ENCODE data around the gene HCRTR1. TPM values are rescaled to one million over a fixed set of nuclear protein-coding genes. Genes with fewer than 3 reads are reported as not detected.
A peak's percentile ranks its signal among the peaks of the same experiment; 100 is the strongest.

HCRTR1 gene
- total RNA-seq, 1 experiment from 2014 or later = not detected

DNA sequence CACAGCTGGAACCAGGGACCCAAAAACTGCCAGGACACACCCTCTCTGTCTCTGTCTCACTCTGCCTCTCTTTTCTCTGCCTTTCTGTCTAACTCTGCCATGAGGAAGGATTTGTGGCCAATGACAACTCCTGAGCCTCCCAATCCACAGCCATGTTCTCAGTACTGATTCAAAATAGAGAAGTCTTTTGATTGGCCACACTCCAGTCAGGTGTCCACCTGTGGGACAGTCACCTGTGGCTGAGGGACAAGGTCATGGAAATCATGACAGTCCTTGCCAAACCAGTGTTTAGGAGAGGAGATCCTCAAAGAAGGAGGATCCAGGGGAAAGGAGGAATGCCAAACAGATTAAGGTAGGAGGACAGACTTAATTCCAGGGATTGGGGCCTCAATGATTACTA is 25.4 kb upstream of the HCRTR1 start:
- H3K27me3 ChIP-seq (ENCODE audit: insufficient read depth, low read depth) = no peaks in the 10 kb centered on the region
- no peak overlapping the region for H3K4me2 ChIP-seq
- no peaks in the 10 kb centered on the region for H3K9me3 ChIP-seq (ENCODE audit: insufficient read depth, low read depth)
- 0 out of 2 replicates have a peak overlapping the region, but pooled peaks have one; percentile 4 for H3K27ac ChIP-seq
- no peak overlapping the region for H3K4me3 ChIP-seq
- H3F3A ChIP-seq (ENCODE audit: insufficient read depth, low read depth) = peaks cover 51% of the 10 kb centered on the region
- no peaks in the 10 kb centered on the region for H3K9me2 ChIP-seq (ENCODE audit: insufficient read depth)
- H4K20me1 ChIP-seq (ENCODE audit: insufficient read depth) = no peaks in the 10 kb centered on the region
- POLR2A ChIA-PET (ENCODE audit: unreplicated experiment) = interaction anchor here (0.7 kb wide), 1 partner anchor 22 kb away, joined by 6 read pairs; no protein-coding TSS in a partner anchor
- peaks cover 4% of the 10 kb centered on the region; the same call in 1 of the 2 replicates for H3K79me2 ChIP-seq (ENCODE audit: low read depth)
- H2AFZ ChIP-seq = no peak overlapping the region
- CTCF ChIA-PET = interaction anchor here (0.6 kb wide), 3 partner anchors 28 to 71 kb away, joined by 3 to 4 read pairs (median 3); no protein-coding TSS in a partner anchor
- intact Hi-C loops (cut with micrococcal nuclease; ENCODE audit: unreplicated experiment) = no loop called here
- no peaks in the 10 kb centered on the region for H3K36me3 ChIP-seq (ENCODE audit: low read depth)
- no TSS peak for BruUV-seq (replicated peaks)
- DNase-seq = no peak
- peaks cover 60% of the 10 kb centered on the region for H3K4me1 ChIP-seq (replicated peaks; ENCODE audit: insufficient read depth)
- TF ChIP-seq EZH2 (IDR thresholded peaks at IDR 0.05; ENCODE audit: low read depth) = no peak
- TF ChIP-seq, protein P1, sequence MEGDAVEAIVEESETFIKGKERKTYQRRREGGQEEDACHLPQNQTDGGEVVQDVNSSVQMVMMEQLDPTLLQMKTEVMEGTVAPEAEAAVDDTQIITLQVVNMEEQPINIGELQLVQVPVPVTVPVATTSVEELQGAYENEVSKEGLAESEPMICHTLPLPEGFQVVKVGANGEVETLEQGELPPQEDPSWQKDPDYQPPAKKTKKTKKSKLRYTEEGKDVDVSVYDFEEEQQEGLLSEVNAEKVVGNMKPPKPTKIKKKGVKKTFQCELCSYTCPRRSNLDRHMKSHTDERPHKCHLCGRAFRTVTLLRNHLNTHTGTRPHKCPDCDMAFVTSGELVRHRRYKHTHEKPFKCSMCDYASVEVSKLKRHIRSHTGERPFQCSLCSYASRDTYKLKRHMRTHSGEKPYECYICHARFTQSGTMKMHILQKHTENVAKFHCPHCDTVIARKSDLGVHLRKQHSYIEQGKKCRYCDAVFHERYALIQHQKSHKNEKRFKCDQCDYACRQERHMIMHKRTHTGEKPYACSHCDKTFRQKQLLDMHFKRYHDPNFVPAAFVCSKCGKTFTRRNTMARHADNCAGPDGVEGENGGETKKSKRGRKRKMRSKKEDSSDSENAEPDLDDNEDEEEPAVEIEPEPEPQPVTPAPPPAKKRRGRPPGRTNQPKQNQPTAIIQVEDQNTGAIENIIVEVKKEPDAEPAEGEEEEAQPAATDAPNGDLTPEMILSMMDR (conservative IDR thresholded peaks at IDR 0.05) = no peak

GRCh38 chr1:31593136-31593665 is 24.3 kb upstream of the HCRTR1 start:
- H4K20me1 ChIP-seq (ENCODE audit: insufficient read depth) = no peaks in the 10 kb centered on the region
- intact Hi-C loops (cut with micrococcal nuclease; ENCODE audit: unreplicated experiment) = no loop called here
- H3K27me3 ChIP-seq (ENCODE audit: insufficient read depth, low read depth) = no peaks in the 10 kb centered on the region
- peaks cover 47% of the 10 kb centered on the region for H3F3A ChIP-seq (ENCODE audit: insufficient read depth, low read depth)
- H3K27ac ChIP-seq = no peak overlapping the region
- no peaks in the 10 kb centered on the region for H3K36me3 ChIP-seq (ENCODE audit: low read depth)
- no peak overlapping the region for H3K4me2 ChIP-seq
- POLR2A ChIA-PET (ENCODE audit: unreplicated experiment) = no interaction called here
- no peaks in the 10 kb centered on the region for H3K79me2 ChIP-seq (ENCODE audit: low read depth)
- no TSS peak for BruUV-seq (replicated peaks)
- no peaks in the 10 kb centered on the region for H3K9me2 ChIP-seq (ENCODE audit: insufficient read depth)
- no peak for DNase-seq
- TF ChIP-seq, protein P1 (conservative IDR thresholded peaks at IDR 0.05) = no peak
- TF ChIP-seq EZH2 (IDR thresholded peaks at IDR 0.05; ENCODE audit: low read depth) = no peak
- no peak overlapping the region for H2AFZ ChIP-seq
- H3K4me3 ChIP-seq = no peak overlapping the region
- H3K9me3 ChIP-seq (ENCODE audit: insufficient read depth, low read depth) = no peaks in the 10 kb centered on the region
- CTCF ChIA-PET = interaction anchor here (0.7 to 0.9 kb wide), 2 partner anchors 30 to 44 kb away, joined by 3 to 5 read pairs; no protein-coding TSS in a partner anchor
- H3K4me1 ChIP-seq (replicated peaks; ENCODE audit: insufficient read depth) = peaks cover 49% of the 10 kb centered on the region

DNA sequence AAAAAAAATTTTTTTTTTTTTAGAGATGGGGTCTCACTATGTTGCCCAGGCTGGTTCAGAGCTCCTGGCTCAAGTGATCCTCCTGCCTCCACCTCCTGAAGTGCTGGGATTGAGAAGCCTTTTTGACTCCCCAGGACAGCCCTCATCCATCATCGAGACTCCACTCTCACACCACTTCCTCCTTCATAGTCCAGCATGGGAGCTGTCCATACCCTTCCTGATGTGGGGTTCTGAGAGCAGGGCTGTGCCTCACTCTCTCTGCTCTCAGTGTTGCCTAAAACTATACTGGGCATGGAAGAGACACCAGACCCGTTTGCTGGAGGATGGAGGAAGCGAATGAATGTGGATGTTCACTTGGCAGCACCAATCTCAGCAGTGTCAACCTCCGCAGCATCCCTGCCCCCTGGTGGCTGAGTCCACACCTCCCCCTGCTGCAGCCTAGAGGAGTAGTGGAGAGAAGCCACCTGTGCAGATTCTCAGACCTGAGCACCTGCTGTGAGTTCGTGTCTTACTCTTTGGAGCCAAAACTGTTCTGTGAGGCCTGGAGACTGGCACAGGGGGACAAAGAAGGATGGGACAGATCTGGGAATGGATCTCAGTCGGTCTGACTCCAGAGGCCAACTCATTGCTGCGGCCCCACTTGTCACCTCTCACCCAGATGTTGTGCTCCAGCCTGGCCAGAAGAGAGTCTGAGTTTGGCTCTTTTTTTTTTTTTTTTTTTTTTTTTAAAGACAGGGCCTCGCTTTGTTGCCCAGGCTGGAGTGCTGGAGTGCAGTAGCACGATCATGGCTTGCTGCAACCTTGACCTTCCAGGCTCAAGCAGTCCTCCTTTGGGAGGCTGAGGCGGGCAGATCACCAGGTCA is 23.5 kb upstream of the HCRTR1 start:
- ChIA-PET POLR2A (ENCODE audit: unreplicated experiment) (no interaction called here), CTCF (interaction anchor here (0.6 to 0.9 kb wide), 2 partner anchors 31 to 45 kb away, joined by 3 to 5 read pairs; no protein-coding TSS in a partner anchor)
- Histone ChIP-seq H4K20me1 (ENCODE audit: insufficient read depth) (no peaks in the 10 kb centered on the region), H3K4me3 (no peak overlapping the region), H3K4me1 (replicated peaks; ENCODE audit: insufficient read depth) (peaks cover 41% of the 10 kb centered on the region), H3K9me3 (ENCODE audit: insufficient read depth, low read depth) (no peaks in the 10 kb centered on the region), H2AFZ (no peak overlapping the region), H3K36me3 (ENCODE audit: low read depth) (no peaks in the 10 kb centered on the region), H3K27me3 (ENCODE audit: insufficient read depth, low read depth) (no peaks in the 10 kb centered on the region), H3K79me2 (ENCODE audit: low read depth) (no peaks in the 10 kb centered on the region), H3F3A (ENCODE audit: insufficient read depth, low read depth) (peaks cover 40% of the 10 kb centered on the region), H3K27ac (no peak overlapping the region), H3K9me2 (ENCODE audit: insufficient read depth) (no peaks in the 10 kb centered on the region), H3K4me2 (peak overlapping the region; percentile 17; the same call in 1 of the 2 replicates)
- BruUV-seq (replicated peaks) = no TSS peak
- intact Hi-C loops (cut with micrococcal nuclease; ENCODE audit: unreplicated experiment) = loop anchor here (1.0 kb wide), 2 partner anchors 30 to 45 kb away; no protein-coding TSS in a partner anchor
- peak; percentile 81 to 85 for DNase-seq
- TF ChIP-seq, protein P1 (conservative IDR thresholded peaks at IDR 0.05) = peak; percentile 99
- TF ChIP-seq EZH2 (IDR thresholded peaks at IDR 0.05; ENCODE audit: low read depth) = no peak
